ENCODE results near the gene C12orf57. TPM values are rescaled to one million over a fixed set of nuclear protein-coding genes. Genes with fewer than 3 reads are reported as not detected.

The C12orf57 gene
- total RNA-seq, 1 donor from 2014 or later = 197 TPM

DNA sequence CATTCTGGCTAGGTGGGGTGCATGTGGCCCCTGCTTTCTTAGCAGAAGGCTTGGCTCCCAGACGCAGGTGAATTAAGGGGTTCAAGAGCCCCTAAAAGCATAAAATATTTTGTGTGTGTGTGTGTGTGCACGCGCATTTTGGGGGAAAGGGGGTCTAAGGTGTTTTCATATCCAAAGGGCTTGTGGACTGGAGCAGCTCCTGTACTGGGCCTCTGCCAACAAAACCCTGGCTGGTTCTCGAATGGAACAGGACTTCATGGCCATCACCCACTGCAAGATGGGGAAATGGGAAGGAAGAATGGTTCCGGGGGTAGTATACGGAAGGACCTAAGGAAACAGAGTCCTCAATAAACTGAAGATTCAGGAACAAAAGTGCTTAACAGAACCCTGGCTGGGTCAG lies 20.0 kb upstream of the C12orf57 start:
- peaks cover 32% of the 10 kb centered on the region for H3K36me3 Mint-ChIP-seq (ENCODE audit: low read depth)
- peak overlapping the region; percentile 68 for H3K4me3 Mint-ChIP-seq
- H3K27ac Mint-ChIP-seq = no peak overlapping the region
- no peaks in the 10 kb centered on the region for H3K9me3 Mint-ChIP-seq
- intact Hi-C loops (cut with micrococcal nuclease) = loop anchor here (1.0 to 2.0 kb wide), 8 partner anchors 9 to 189 kb away; partner anchors contain the start of genes C1R, C1RL and LPCAT3
- no peak for DNase-seq (ENCODE audit: low spot score)
- peaks cover 3% of the 10 kb centered on the region for H3K27me3 Mint-ChIP-seq (ENCODE audit: insufficient read depth)
- H3K4me1 Mint-ChIP-seq (ENCODE audit: low read depth) = peaks cover 40% of the 10 kb centered on the region

GRCh38 chr12:6925239-6925539 lies 18.6 kb upstream of the C12orf57 start:
- intact Hi-C loops (cut with micrococcal nuclease) = loop anchor here (2.0 kb wide), 1 partner anchor 184 kb away; the partner anchor contains the start of gene C1RL

GRCh38 chr12:6925540-6926279 lies 18.1 kb upstream of the C12orf57 start:
- Mint-ChIP-seq H3K36me3 (ENCODE audit: low read depth) (peaks cover 24% of the 10 kb centered on the region), H3K27ac (peak overlapping the region; percentile 94), H3K4me1 (ENCODE audit: low read depth) (peaks cover 44% of the 10 kb centered on the region), H3K27me3 (ENCODE audit: insufficient read depth) (peaks cover 3% of the 10 kb centered on the region), H3K9me3 (no peaks in the 10 kb centered on the region), H3K4me3 (peak overlapping the region; percentile 91)
- no peak for DNase-seq (ENCODE audit: low spot score)
- intact Hi-C loops (cut with micrococcal nuclease) = loop anchor here (2.0 kb wide), 1 partner anchor 183 kb away; the partner anchor contains the start of gene C1RL

More at GRCh38 chr12:6925239-6925539, 18.6 kb upstream of the C12orf57 start:
- peaks cover 23% of the 10 kb centered on the region for H3K36me3 Mint-ChIP-seq (ENCODE audit: low read depth)
- H3K4me3 Mint-ChIP-seq = peak overlapping the region; percentile 68
- peak overlapping the region; percentile 48 for H3K27ac Mint-ChIP-seq
- H3K4me1 Mint-ChIP-seq (ENCODE audit: low read depth) = peaks cover 40% of the 10 kb centered on the region
- H3K9me3 Mint-ChIP-seq = no peaks in the 10 kb centered on the region
- no peak for DNase-seq (ENCODE audit: low spot score)
- H3K27me3 Mint-ChIP-seq (ENCODE audit: insufficient read depth) = peaks cover 3% of the 10 kb centered on the region

DNA sequence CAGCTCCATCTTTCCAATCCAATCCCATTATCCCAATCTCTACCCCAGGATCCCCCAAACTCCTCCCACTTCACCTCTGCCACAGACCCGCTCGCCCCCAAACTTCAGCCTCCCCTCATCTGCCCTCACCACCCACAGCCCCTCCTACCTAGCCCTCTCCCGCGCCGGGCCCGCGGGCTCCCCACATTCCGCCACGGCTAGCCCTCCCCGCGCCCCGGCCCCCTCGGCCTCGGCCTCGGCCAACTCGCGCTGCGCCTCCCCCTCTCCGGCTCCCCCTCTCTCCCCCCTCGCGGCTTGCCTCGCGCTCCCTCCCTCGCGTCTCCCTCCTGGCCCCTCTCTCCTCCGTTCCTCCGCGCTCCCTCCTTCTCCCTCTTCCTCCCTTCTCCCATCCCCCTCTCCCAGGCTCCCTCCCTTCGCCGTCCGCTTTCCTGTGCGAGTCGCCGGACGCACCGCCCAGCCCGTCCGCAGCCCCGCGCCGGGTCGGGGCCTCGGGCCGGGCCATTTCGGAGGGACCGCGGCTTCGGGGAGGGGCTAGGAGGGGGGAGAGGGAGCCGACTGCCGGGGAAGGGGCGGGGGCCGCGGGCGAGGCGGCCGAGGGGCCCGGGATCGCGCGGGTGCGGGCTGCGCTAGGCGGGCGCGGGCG lies 16.3 kb upstream of the C12orf57 start, which contains the start of gene ATN1:
Gene ATN1, plus strand, starts transcription at position 581 of the 643 bp plus-strand sequence. CDS start 6,043 bp downstream, outside the sequence.
- DNase-seq (ENCODE audit: low spot score) = peak; percentile 36
- H3K36me3 Mint-ChIP-seq (ENCODE audit: low read depth) = peaks cover 15% of the 10 kb centered on the region
- peak within 1 kb of the TSS; percentile 94 for H3K27ac Mint-ChIP-seq
- H3K27me3 Mint-ChIP-seq (ENCODE audit: insufficient read depth) = peaks cover 3% of the 10 kb centered on the region
- intact Hi-C loops (cut with micrococcal nuclease) = no loop called here
- peaks cover 56% of the 10 kb centered on the region for H3K4me1 Mint-ChIP-seq (ENCODE audit: low read depth)
- H3K4me3 Mint-ChIP-seq = peak within 1 kb of the TSS; percentile 93
- no peaks in the 10 kb centered on the region for H3K9me3 Mint-ChIP-seq

GRCh38 chr12:6928022-6928702 lies 15.7 kb upstream of the C12orf57 start:
- no peak for DNase-seq (ENCODE audit: low spot score)
- Mint-ChIP-seq H3K4me1 (ENCODE audit: low read depth) (peaks cover 62% of the 10 kb centered on the region), H3K4me3 (peak overlapping the region; percentile 93), H3K9me3 (no peaks in the 10 kb centered on the region), H3K27ac (peak overlapping the region; percentile 77), H3K36me3 (ENCODE audit: low read depth) (peaks cover 10% of the 10 kb centered on the region), H3K27me3 (ENCODE audit: insufficient read depth) (peaks cover 3% of the 10 kb centered on the region)
- intact Hi-C loops (cut with micrococcal nuclease) = no loop called here

DNA sequence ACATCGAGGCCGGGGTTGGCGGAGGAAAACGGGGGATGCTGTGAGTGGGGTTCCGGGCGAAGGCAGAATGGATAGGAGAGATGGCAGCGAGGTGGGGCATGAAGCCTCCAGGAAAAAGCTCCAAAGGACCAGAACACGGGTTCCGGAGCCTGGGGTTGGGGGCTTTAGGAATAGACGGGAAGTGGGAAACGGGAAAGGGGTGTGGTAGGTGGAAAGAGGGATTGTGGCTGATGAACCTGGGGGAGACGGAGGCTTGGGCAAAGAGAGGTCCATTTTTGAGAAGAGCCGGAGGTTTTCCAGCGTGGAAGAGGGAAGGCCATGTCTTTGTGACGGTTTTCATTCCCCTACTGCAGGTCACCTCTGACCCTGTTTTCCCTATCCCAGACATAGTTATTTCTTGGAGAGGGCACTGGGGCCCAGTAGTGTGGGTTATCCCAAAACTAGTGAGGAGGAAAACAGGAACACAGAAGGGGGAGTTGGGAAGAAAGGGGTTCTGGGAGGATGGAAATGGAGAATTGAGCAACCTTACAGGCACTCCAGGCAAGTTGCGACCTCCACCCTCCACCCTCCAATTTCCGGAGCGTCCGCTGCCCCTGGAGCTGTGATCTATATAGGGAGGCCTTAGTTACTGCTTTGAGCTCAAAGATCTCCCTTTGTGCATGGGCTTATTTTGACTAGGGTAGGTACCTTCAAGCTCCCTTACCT lies 15.0 kb upstream of the C12orf57 start:
- Mint-ChIP-seq H3K27me3 (ENCODE audit: insufficient read depth) (peaks cover 3% of the 10 kb centered on the region), H3K9me3 (no peaks in the 10 kb centered on the region), H3K4me3 (peak overlapping the region; percentile 93), H3K36me3 (ENCODE audit: low read depth) (peaks cover 14% of the 10 kb centered on the region), H3K4me1 (ENCODE audit: low read depth) (peaks cover 64% of the 10 kb centered on the region), H3K27ac (peak overlapping the region; percentile 84)
- DNase-seq (ENCODE audit: low spot score) = no peak
- intact Hi-C loops (cut with micrococcal nuclease) = no loop called here

DNA sequence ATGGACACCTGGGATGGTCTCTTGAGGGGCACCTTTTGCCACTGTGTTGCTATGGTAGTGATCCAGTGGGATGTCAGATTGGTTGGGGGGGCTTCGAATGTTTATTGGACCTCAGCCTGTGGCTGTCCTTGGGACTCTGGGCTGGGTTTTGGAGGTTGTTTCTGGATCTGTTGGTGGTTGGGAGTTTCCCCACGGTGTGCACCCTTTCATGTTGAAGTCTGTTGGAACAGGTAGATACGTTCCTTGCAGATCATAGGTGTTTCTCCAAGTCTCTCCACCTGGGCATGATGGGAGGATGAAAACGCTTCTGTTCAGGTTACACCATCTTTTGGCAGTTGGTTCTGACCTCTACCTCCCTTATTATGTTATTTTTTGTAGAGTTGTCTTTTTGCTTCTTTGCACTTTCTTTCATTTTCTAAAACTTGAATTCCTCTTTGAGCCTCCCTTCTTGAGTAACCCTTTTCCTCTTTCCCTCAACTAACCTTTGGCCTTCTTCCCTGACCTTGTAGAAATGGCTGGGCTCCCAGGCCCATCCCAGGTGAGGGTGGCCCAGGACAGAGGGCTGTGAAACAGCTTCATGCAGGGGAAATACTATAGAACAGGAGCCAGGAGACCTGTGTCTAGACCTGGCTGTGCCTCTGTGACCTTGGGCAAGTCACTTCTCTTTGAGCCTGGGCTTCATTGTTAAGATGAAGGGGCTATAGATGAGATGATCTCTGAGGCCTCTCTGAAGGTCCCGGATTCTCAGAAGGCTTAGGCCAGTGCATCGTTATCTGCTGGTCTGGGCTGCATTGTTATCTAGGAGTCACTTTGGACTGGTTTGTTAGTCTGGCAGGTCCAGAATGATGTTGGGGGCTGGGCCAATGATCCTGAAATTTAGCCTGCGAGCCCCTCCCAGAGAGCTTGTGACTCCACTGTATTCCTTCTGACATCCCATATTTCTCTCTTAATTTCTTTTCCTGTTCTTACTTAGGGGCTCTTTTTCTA lies 14.1 kb upstream of the C12orf57 start:
- Mint-ChIP-seq H3K9me3 (no peaks in the 10 kb centered on the region), H3K27me3 (ENCODE audit: insufficient read depth) (peaks cover 3% of the 10 kb centered on the region), H3K36me3 (ENCODE audit: low read depth) (peaks cover 18% of the 10 kb centered on the region), H3K4me1 (ENCODE audit: low read depth) (peaks cover 63% of the 10 kb centered on the region), H3K4me3 (peak overlapping the region; percentile 93), H3K27ac (peak overlapping the region; percentile 84)
- no peak for DNase-seq (ENCODE audit: low spot score)
- intact Hi-C loops (cut with micrococcal nuclease) = no loop called here

DNA sequence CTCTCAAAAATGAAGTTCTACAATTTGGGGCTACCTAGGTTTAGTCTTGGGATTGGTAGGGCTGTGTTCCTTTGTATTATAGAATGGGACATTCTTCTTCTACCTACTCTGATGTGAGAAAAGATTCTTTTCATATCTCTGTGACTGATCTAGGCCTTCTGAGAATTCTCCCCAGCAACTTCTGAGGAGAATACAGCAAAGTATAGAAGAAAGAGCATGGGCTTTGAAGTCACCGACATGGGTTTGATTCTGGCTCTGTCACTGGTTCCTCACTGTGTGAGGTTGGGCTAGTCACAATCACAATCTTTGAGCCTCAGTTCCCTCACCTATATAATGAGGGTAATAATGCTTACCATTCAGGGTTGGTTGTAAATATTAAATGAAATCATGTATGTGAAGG lies 11.1 kb upstream of the C12orf57 start:
- H3K9me3 Mint-ChIP-seq = no peaks in the 10 kb centered on the region
- peaks cover 74% of the 10 kb centered on the region for H3K4me1 Mint-ChIP-seq (ENCODE audit: low read depth)
- H3K36me3 Mint-ChIP-seq (ENCODE audit: low read depth) = peaks cover 35% of the 10 kb centered on the region
- H3K27ac Mint-ChIP-seq = peak overlapping the region; percentile 65
- peak overlapping the region; percentile 27 for H3K4me3 Mint-ChIP-seq
- intact Hi-C loops (cut with micrococcal nuclease) = loop anchor here (2.0 kb wide), 1 partner anchor 18 kb away; the partner anchor contains the start of gene ENO2
- H3K27me3 Mint-ChIP-seq (ENCODE audit: insufficient read depth) = no peaks in the 10 kb centered on the region
- DNase-seq (ENCODE audit: low spot score) = no peak

- Mint-ChIP-seq H3K36me3 (ENCODE audit: low read depth) (peaks cover 34% of the 10 kb centered on the region), H3K27me3 (ENCODE audit: insufficient read depth) (no peaks in the 10 kb centered on the region), H3K9me3 (no peaks in the 10 kb centered on the region), H3K4me1 (ENCODE audit: low read depth) (peaks cover 76% of the 10 kb centered on the region), H3K4me3 (peak overlapping the region; percentile 25), H3K27ac (peak overlapping the region; percentile 98)
- intact Hi-C loops (cut with micrococcal nuclease) = no loop called here
- no peak for DNase-seq (ENCODE audit: low spot score)
These were observed 9.7 kb upstream of the C12orf57 start for GRCh38 chr12:6934110-6934509.

DNA sequence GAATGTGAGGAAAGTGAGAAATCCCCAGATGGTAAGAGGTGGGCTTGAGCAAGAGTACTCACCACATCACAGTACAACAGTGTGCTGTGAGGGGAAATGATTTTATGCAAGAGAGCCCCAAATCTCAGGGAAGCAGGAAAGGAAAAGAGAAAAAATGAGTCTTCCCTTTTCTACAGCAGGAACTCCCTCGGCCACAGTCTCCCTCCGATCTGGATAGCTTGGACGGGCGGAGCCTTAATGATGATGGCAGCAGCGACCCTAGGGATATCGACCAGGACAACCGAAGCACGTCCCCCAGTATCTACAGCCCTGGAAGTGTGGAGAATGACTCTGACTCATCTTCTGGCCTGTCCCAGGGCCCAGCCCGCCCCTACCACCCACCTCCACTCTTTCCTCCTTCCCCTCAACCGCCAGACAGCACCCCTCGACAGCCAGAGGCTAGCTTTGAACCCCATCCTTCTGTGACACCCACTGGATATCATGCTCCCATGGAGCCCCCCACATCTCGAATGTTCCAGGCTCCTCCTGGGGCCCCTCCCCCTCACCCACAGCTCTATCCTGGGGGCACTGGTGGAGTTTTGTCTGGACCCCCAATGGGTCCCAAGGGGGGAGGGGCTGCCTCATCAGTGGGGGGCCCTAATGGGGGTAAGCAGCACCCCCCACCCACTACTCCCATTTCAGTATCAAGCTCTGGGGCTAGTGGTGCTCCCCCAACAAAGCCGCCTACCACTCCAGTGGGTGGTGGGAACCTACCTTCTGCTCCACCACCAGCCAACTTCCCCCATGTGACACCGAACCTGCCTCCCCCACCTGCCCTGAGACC lies 8.2 kb upstream of the C12orf57 start:
- Mint-ChIP-seq H3K27ac (peak overlapping the region; percentile 98), H3K4me3 (peak overlapping the region; percentile 88), H3K4me1 (ENCODE audit: low read depth) (peaks cover 66% of the 10 kb centered on the region), H3K36me3 (ENCODE audit: low read depth) (peaks cover 41% of the 10 kb centered on the region), H3K27me3 (ENCODE audit: insufficient read depth) (no peaks in the 10 kb centered on the region), H3K9me3 (no peaks in the 10 kb centered on the region)
- intact Hi-C loops (cut with micrococcal nuclease) = no loop called here
- DNase-seq (ENCODE audit: low spot score) = no peak

DNA sequence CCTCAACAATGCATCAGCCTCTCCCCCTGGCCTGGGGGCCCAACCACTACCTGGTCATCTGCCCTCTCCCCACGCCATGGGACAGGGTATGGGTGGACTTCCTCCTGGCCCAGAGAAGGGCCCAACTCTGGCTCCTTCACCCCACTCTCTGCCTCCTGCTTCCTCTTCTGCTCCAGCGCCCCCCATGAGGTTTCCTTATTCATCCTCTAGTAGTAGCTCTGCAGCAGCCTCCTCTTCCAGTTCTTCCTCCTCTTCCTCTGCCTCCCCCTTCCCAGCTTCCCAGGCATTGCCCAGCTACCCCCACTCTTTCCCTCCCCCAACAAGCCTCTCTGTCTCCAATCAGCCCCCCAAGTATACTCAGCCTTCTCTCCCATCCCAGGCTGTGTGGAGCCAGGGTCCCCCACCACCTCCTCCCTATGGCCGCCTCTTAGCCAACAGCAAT lies 7.6 kb upstream of the C12orf57 start:
- Mint-ChIP-seq H3K4me3 (peak overlapping the region; percentile 88), H3K4me1 (ENCODE audit: low read depth) (peaks cover 60% of the 10 kb centered on the region), H3K27me3 (ENCODE audit: insufficient read depth) (no peaks in the 10 kb centered on the region), H3K27ac (peak overlapping the region; percentile 98), H3K9me3 (no peaks in the 10 kb centered on the region), H3K36me3 (ENCODE audit: low read depth) (peaks cover 43% of the 10 kb centered on the region)
- intact Hi-C loops (cut with micrococcal nuclease) = no loop called here
- no peak for DNase-seq (ENCODE audit: low spot score)

All from activated T-helper 1 cell treated with anti-CD3 and anti-CD28 coated beads, Interleukin-12 subunit alpha, Interleukin-12 subunit beta, Interleukin-2, Interleukin-4 antibody, amounts not matched to agents 30 ng/mL and 10 ng/mL and 1 ng/mL, durations not matched to agents 14 hours and 24 hours and 36 hours (primary cell).